Common myeloid progenitor, CD34-positive (primary cell): ENCODE data around the gene TEX35.
"Not testable (repeated sequence)": the region's sequence is repeated elsewhere in the genome, so short reads cannot be mapped to it uniquely, and the experiment has no call there.

ENCODE experiments used
- CTCF ChIA-PET: fragments of 350-600 bp; sonication (Branson Sonifier 250); formaldehyde crosslinking; loops from one replicate; lab custom pipeline; 2021; ENCODE audit warnings: antibody characterized with exemption; lab: Charles Lee
- POLR2A ChIA-PET: fragments of 350-600 bp; sonication (Branson Sonifier 250); formaldehyde crosslinking; loops from one replicate; lab custom pipeline; 2021; ENCODE audit warnings: antibody characterized with exemption; lab: Charles Lee
- DNase-seq, 3 donors: peaks; one replicate each; pipeline versions ENCODE4 v3.0.0 to v3.0.0-alpha.2; 2013
- H3K27ac ChIP-seq, 2 experiments: 1 replicate in 1 of 2; 2 replicates in 1 of 2; pipeline ENCODE4 v1.7.0; 2013; ENCODE audit warnings: inconsistent platforms in 2 of 2, low read length in 2 of 2, mild to moderate bottlenecking in 2 of 2, low read depth in 1 of 2, moderate library complexity in 1 of 2; ENCODE audit not compliant: severe bottlenecking in 2 of 2, insufficient read depth in 1 of 2, poor library complexity in 1 of 2
- H3K27me3 ChIP-seq, 5 experiments: replicated peaks in 2 of 5; 1 replicate in 3 of 5; 2 replicates in 2 of 5; pipeline versions ENCODE4 v1.6.1 to v1.7.0; 2013; ENCODE audit warnings: low read length in 4 of 5, mild to moderate bottlenecking in 2 of 5, moderate library complexity in 2 of 5, inconsistent platforms in 1 of 5; ENCODE audit not compliant: insufficient read depth in 5 of 5, control insufficient read depth in 4 of 5
- H3K36me3 ChIP-seq, 4 experiments: 1 replicate in 2 of 4; 2 replicates in 2 of 4; pipeline versions ENCODE4 v1.6.1 to v1.7.0; 2013; ENCODE audit warnings: low read length in 3 of 4, control low read depth in 1 of 4, mild to moderate bottlenecking in 1 of 4; ENCODE audit not compliant: control insufficient read depth in 4 of 4, insufficient read depth in 4 of 4
- H3K4me1 ChIP-seq, 4 experiments: 1 replicate in 3 of 4; 2 replicates in 1 of 4; pipeline versions ENCODE4 v1.6.1 to v1.7.1; 2013; ENCODE audit warnings: low read length in 3 of 4, mild to moderate bottlenecking in 3 of 4, control low read depth in 1 of 4, inconsistent platforms in 1 of 4, moderate library complexity in 1 of 4; ENCODE audit not compliant: control insufficient read depth in 4 of 4, insufficient read depth in 4 of 4; ENCODE audit errors: control extremely low read depth in 1 of 4
- H3K4me3 ChIP-seq, 7 experiments: 1 replicate in 4 of 7; 2 replicates in 3 of 7; pipeline versions ENCODE4 v1.5.1 to v1.7.0; 2013; ENCODE audit warnings: mild to moderate bottlenecking in 7 of 7, low read length in 6 of 7, moderate library complexity in 6 of 7, inconsistent platforms in 2 of 7, low read depth in 2 of 7, control low read depth in 1 of 7; ENCODE audit not compliant: insufficient read depth in 4 of 7, control insufficient read depth in 1 of 7; ENCODE audit errors: extremely low read depth in 1 of 7
- H3K9me3 ChIP-seq, 5 experiments: 1 replicate in 4 of 5; 2 replicates in 1 of 5; pipeline versions ENCODE4 v1.6.1 to v1.7.1; 2013; ENCODE audit warnings: low read length in 4 of 5, mild to moderate bottlenecking in 2 of 5, inconsistent platforms in 1 of 5, low read depth in 1 of 5, moderate library complexity in 1 of 5; ENCODE audit not compliant: control insufficient read depth in 4 of 5, insufficient read depth in 2 of 5; ENCODE audit errors: control extremely low read depth in 1 of 5
- WGBS: methylation state at CpG from one replicate; pipeline ENCODE4 v1.1.5; 2013; ENCODE audit not compliant: insufficient coverage; 5-methylcytosine and 5-hydroxymethylcytosine counted together

TEX35 gene

DNA sequence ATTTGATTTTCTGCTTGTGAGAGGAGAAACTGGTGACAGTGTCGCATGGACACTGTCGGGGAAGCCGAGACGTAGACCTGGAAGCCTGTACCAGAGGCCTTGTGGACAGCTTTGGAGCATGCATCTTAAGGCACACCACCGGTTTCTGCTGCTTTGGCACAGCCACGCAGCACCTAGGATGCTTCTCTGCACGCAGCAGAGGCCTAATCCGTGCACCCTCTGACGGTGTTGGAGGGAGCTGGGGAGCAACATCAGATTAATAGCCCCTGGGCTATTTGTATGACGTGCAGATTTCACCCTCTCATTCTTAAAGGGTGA lies 30.3 kb downstream of the TEX35 start:
- Histone ChIP-seq H3K4me1 (peaks cover 0 to 15% (median 12%) of the 10 kb centered on the region in 4 experiments), H3K27ac (no peak overlapping the region), H3K36me3 (peaks cover 0 to 14% (median 1%) of the 10 kb centered on the region in 4 experiments), H3K27me3 (no peaks in the 10 kb centered on the region), H3K9me3 (no peaks in the 10 kb centered on the region), H3K4me3 (peak overlapping the region; percentile 75 to 98 (median 93))
- ChIA-PET CTCF (interaction anchor here (1.0 to 3.8 kb wide), 9 partner anchors 12 to 462 kb away, joined by 3 to 21 read pairs (median 5); no protein-coding TSS in a partner anchor), POLR2A (no interaction called here)
- 8% methylated on average over 8 of the region's 10 CpGs for WGBS
- peak; percentile 43 to 82 (median 76) for DNase-seq

DNA sequence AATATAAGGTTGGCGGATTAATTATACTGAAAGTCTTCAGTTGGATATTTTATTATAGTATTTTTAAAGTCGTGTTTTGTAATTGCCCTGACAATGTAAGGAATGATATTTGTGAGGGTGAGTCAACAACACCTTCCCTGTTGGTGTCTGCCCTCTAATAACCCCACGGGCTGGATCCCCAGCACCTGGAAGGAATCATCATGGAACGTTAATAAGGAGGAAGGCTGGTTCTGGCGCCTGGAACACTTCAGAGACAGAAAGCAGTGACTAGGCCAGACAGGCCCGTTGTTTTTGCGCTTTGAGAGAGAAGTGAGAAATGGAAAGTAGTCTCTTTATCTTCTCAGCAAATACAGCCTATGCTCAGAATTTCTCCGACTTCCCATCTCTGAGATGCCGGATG lies 31.6 kb downstream of the TEX35 start:
- no peak overlapping the region for H3K27ac ChIP-seq
- no peak overlapping the region for H3K4me3 ChIP-seq
- ChIA-PET CTCF (interaction anchor here (1.4 to 1.8 kb wide), 5 partner anchors 173 to 460 kb away, joined by 4 to 11 read pairs (median 8); no protein-coding TSS in a partner anchor), POLR2A (no interaction called here)
- no peaks in the 10 kb centered on the region for H3K9me3 ChIP-seq
- H3K36me3 ChIP-seq: peaks cover 0 to 14% (median 1%) of the 10 kb centered on the region in 4 experiments
- whole genome bisulfite sequencing: 94% methylated on average over 8 of the region's 9 CpGs
- no peak for DNase-seq
- H3K4me1 ChIP-seq: peaks cover 0 to 15% (median 12%) of the 10 kb centered on the region in 4 experiments
- no peaks in the 10 kb centered on the region for H3K27me3 ChIP-seq

DNA sequence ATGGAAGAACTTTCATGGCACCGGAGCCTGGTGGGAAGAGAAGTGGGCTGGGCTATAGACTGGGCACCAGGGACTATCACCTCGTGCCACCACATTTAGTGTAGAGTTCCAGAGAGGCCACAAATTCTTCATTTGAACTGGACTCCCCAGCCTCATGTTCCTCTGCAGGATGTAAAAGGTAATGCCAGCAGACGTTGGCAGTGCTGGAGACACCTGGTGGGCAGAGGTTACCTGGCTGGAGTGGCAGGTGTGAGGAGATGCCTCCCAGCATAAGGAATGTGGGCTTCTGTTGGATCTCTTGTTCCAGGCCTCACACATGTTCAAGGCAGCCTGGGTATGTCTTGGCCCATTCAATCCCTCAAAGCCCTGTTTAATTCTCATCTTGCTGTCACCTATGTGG lies 35.2 kb downstream of the TEX35 start:
- no peak overlapping the region for H3K27ac ChIP-seq
- H3K36me3 ChIP-seq: peaks cover 0 to 17% (median 4%) of the 10 kb centered on the region in 4 experiments
- ChIA-PET POLR2A (no interaction called here), CTCF (interaction anchor here (1.4 kb wide), 1 partner anchor 10 kb away, joined by 5 read pairs; no protein-coding TSS in a partner anchor)
- no peak overlapping the region for H3K4me3 ChIP-seq
- no peak for DNase-seq
- H3K4me1 ChIP-seq: peaks cover 0 to 5% (median 3%) of the 10 kb centered on the region in 4 experiments
- H3K9me3 ChIP-seq: peaks cover 0 to 4% (median 0%) of the 10 kb centered on the region in 5 experiments
- no peaks in the 10 kb centered on the region for H3K27me3 ChIP-seq
- 94% methylated on average over 3 of the region's 3 CpGs for WGBS

DNA sequence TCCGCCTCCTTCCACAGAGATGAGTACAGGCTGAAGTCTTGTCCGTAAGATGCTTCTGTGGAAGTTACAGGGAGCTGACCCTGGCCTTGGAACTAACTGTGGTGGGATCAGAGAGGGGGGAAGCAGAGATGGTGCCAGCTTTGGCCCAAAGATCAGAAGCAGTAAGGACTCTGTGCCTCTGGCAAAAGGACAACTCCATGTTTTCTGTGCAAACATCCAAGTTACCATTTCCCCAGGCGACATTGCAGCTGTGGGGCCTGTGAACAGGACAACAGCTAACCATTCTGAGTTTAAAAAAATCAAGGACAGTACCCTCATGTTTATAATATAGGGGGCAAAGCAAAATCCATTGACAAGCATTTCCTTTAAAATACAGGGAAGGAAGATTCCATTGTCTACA lies 38.4 kb downstream of the TEX35 start:
- POLR2A ChIA-PET: no interaction called here
- Histone ChIP-seq H3K4me3 (no peak overlapping the region), H3K27me3 (no peaks in the 10 kb centered on the region), H3K36me3 (peaks cover 0 to 10% (median 4%) of the 10 kb centered on the region in 4 experiments), H3K9me3 (peaks cover 0 to 14% (median 3%) of the 10 kb centered on the region in 5 experiments), H3K4me1 (no peaks in the 10 kb centered on the region), H3K27ac (no peak overlapping the region)
- DNase-seq: no peak
- CTCF ChIA-PET: interaction anchor here (1.7 kb wide), 1 partner anchor 15 kb away, joined by 3 read pairs; no protein-coding TSS in a partner anchor
- 100% methylated on average over 3 of the region's 3 CpGs for WGBS

DNA sequence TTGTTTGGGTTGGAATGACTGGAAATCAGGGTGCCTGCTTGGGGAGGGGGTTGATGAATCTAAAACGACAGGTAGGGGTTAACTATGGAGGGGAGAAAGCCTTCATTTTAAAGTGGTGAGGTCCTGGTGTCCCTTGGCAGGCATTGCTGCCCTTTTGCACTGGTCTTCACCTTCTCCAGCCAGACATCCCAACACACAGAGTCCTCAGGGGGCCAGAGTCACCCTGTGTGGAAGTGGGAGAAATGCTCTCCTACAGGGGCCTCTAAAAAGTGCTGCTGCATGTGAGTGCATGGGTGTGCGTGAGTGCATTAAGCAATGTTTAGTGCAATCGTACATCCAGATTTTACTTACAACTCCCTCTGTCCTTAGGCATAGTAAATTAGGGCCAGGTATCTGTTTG lies 39.0 kb downstream of the TEX35 start:
- ChIA-PET CTCF (interaction anchor here (1.7 kb wide), 1 partner anchor 15 kb away, joined by 3 read pairs; no protein-coding TSS in a partner anchor), POLR2A (no interaction called here)
- Histone ChIP-seq H3K9me3 (peaks cover 0 to 14% (median 3%) of the 10 kb centered on the region in 5 experiments), H3K27me3 (no peaks in the 10 kb centered on the region), H3K36me3 (peaks cover 0 to 9% (median 4%) of the 10 kb centered on the region in 4 experiments), H3K4me3 (no peak overlapping the region), H3K4me1 (no peaks in the 10 kb centered on the region), H3K27ac (no peak overlapping the region)
- 100% methylated on average over 1 of the region's 3 CpGs for WGBS
- no peak for DNase-seq

DNA sequence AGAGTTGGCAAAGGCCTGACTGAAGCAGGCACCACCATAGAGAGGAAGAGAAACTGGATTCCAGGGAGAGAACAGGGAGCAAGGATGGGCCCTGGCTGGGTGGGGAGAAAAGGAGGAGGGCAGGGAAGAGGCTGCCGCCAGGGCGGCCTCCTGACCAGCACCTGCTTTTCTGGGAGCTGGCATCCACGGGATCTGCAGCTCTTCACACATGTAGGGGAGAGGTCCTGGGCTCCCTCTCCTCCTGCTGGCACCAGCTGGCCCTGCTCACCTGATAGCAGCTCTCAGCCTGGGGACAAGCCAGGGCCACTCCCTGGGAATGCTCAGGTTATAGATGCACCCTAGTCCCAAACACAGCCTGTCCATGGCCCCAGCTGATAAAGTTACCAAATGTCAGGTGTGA lies 39.9 kb downstream of the TEX35 start:
- no peak overlapping the region for H3K27ac ChIP-seq
- H3K9me3 ChIP-seq: peaks cover 0 to 14% (median 3%) of the 10 kb centered on the region in 5 experiments
- 100% methylated on average over 3 of the region's 3 CpGs for WGBS
- no peaks in the 10 kb centered on the region for H3K27me3 ChIP-seq
- ChIA-PET CTCF (no interaction called here), POLR2A (no interaction called here)
- no peak overlapping the region for H3K4me3 ChIP-seq
- peaks cover 0 to 6% (median 3%) of the 10 kb centered on the region in 4 experiments for H3K36me3 ChIP-seq
- no peak for DNase-seq
- H3K4me1 ChIP-seq: no peaks in the 10 kb centered on the region

DNA sequence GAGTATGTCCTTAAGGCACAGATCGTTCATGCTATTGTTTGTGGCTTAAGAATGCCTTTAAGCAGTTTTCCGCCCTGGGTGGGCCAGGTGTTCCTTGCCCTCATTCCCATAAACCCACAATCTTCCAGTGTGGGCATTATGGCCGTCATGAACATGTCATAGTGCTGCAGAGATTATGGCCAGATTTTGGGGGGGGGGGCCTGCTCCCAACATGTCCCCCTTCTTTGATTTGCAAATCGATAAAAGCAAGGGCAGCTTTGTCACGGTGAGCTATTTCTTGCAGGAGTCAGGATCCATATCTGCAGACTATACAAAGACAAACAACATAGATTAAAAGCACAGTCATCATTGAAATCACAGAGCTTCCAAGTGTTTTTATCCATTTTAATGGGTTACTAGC lies 41.4 kb downstream of the TEX35 start:
- POLR2A ChIA-PET, CTCF ChIA-PET, H3K4me1 ChIP-seq: not testable (repeated sequence)

More for the DNA sequence above, 41.4 kb downstream of the TEX35 start:
- peaks cover 0 to 14% (median 3%) of the 10 kb centered on the region in 5 experiments for H3K9me3 ChIP-seq
- WGBS: 100% methylated on average over 4 of the region's 5 CpGs
- not testable (repeated sequence) for H3K27ac ChIP-seq, H3K4me3 ChIP-seq, DNase-seq, H3K36me3 ChIP-seq, H3K27me3 ChIP-seq
